Stomach (tissue), 9 donors: ENCODE results near the gene SNRNP40. TPM values are rescaled to one million over a fixed set of nuclear protein-coding genes. Genes with fewer than 3 reads are reported as not detected.

ENCODE experiments used
- DNase-seq, 2 donors: peaks; one replicate each; pipeline versions ENCODE4 v3.0.0 to v3.0.0-alpha.2; 2013 to 2019
- H3K27ac ChIP-seq, 5 donors: fragments of 200-600 bp in 4 of 5; sonication (generic) in 4 of 5; one replicate each; pipeline ENCODE4 v1.5.1; 2013 to 2019; ENCODE audit warnings: mild to moderate bottlenecking in 1 of 5, moderate library complexity in 1 of 5
- H3K27me3 ChIP-seq, 3 donors: fragments of 200-600 bp; sonication (generic); one replicate each; pipeline ENCODE4 v1.5.1; 2017 to 2019; ENCODE audit warnings: mixed run types in 1 of 3
- H3K36me3 ChIP-seq, 4 donors: fragments of 200-600 bp; sonication (generic); 1 replicate in 3 of 4; 2 replicates in 1 of 4; pipeline ENCODE4 v1.5.1; 2016 to 2019
- H3K4me1 ChIP-seq, 4 donors: fragments of 200-600 bp; sonication (generic); one replicate each; pipeline ENCODE4 v1.5.1; 2016 to 2019
- H3K4me3 ChIP-seq, 4 donors: fragments of 200-600 bp; sonication (generic) in 3 of 4; one replicate each; pipeline ENCODE4 v1.5.1; 2016 to 2019; ENCODE audit warnings: mild to moderate bottlenecking in 1 of 4
- H3K9me3 ChIP-seq, 4 donors: fragments of 200-600 bp; sonication (generic); one replicate each; pipeline ENCODE4 v1.5.1; 2016 to 2019
- CTCF ChIP-seq, 7 experiments: fragments of 450-650 bp in 4 of 7; fragments of 200-600 bp in 3 of 7; sonication (generic) in 3 of 7; IDR thresholded peaks; one replicate each; pipeline ENCODE4 v1.5.1; 2016 to 2019; ENCODE audit warnings: antibody characterized with exemption in 7 of 7, control low read depth in 2 of 7, mild to moderate bottlenecking in 1 of 7
- EP300 ChIP-seq: sonication (generic); formaldehyde crosslinking; IDR thresholded peaks from one replicate; pipeline ENCODE4 v1.6.1; 2017; ENCODE audit warnings: antibody characterized with exemption
- POLR2A ChIP-seq, 4 donors: fragments of 450-650 bp; IDR thresholded peaks; one replicate each; pipeline ENCODE4 v1.6.1; 2016; ENCODE audit warnings: antibody characterized with exemption in 4 of 4, control low read depth in 2 of 4, mild to moderate bottlenecking in 1 of 4, moderate library complexity in 1 of 4
- POLR2AphosphoS5 ChIP-seq, 3 donors: sonication (generic); formaldehyde crosslinking; IDR thresholded peaks; one replicate each; pipeline ENCODE4 v1.6.1; 2016; ENCODE audit warnings: antibody characterized with exemption in 3 of 3
- WGBS, 5 donors: extraction: QIAGEN DNeasy Blood & Tissue Kit in 3 of 5; methylation state at CpG; one replicate each; pipeline versions ENCODE4 v1.1.5 to v1.1.7; 2013 to 2018; 5-methylcytosine and 5-hydroxymethylcytosine counted together
- intact Hi-C: fragments of 100-400 bp; cut with DNase I; formaldehyde crosslinking; loops from one replicate; pipeline ENCODE4 v1.15.1; 2023; ENCODE audit warnings: low total_unique reads
- polyA plus RNA-seq, 3 donors: library from polyadenylated mRNA; stranded (reverse); fragments of 200-250 nt; gene quantifications; one replicate each; pipeline ENCODE4 v1.2.3, GENCODE V29; 2013
- total RNA-seq, 5 donors: library from RNA; depleted of rRNA; stranded (reverse); fragments of >200 nt; gene quantifications; one replicate each; pipeline versions ENCODE4 v1.1.0 to v1.2.3, GENCODE V29; 2014 to 2016
- donor health status: healthy with polysubstance abuse.
- donor health status: Bipolar disorder and iron deficiency.
- donor health status: healthy.

Gene SNRNP40
- total and polyA plus RNA-seq, 8 donors = 1.8 to 100 (median 19.5) TPM

- no peak for DNase-seq
- Histone ChIP-seq H3K36me3 (no peaks in the 10 kb centered on the region), H3K27ac (no peak overlapping the region), H3K4me1 (peaks cover 6 to 8% (median 7%) of the 10 kb centered on the region in 4 donors), H3K4me3 (no peak overlapping the region), H3K27me3 (peaks cover 0 to 29% (median 23%) of the 10 kb centered on the region in 3 donors), H3K9me3 (no peaks in the 10 kb centered on the region)
- TF ChIP-seq POLR2A (IDR thresholded peaks at IDR 0.05) (no peak), CTCF (IDR thresholded peaks at IDR 0.05) (no peak)
- WGBS, 5 donors = 65 to 81% (median 74%) methylated on average over 4 of the region's 4 CpGs
- intact Hi-C loops = no loop called here
These were observed 52.3 kb downstream of the SNRNP40 start for GRCh38 chr1:31244326-31244725.

DNA sequence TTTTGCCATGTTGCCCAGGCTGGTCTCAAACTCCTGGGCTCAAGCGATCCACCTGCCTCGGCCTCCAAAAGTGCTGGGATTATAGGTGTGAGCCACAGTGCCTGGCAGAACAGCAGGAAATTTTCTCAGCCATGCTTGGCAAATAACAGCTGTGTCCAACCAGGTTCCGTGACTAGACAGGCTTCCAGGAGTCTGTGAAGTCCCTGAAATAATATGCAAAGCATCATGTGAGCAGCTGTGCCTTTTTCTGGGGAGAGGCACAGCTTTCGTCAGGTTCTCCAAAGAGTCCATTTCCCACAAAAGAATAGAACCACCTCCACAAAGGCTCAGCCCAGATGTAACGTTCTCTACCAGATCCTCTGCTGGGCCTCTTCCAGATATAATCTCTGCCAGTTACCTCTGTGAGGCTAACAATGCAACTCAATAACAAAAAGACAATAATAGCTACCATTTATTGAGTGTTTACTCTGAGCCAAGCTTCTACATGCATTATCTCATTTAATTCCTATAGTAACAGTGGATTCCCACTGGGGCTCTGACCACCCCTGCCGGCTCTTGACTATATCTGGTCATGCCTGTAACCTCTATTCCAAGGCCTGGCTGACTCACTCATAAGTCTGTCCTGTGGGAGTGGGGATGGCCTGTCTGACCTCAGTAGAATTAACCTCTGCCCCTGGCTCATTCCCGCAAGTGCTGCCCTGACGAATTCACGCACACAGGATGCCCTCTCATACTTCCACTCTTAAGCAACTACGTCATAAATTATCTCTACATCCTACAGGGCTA lies 52.9 kb downstream of the SNRNP40 start:
- H3K4me3 ChIP-seq = no peak overlapping the region
- no peaks in the 10 kb centered on the region for H3K9me3 ChIP-seq
- TF ChIP-seq EP300 = no peak
- TF ChIP-seq CTCF (IDR thresholded peaks at IDR 0.05) = no peak
- no peak for TF ChIP-seq POLR2AphosphoS5 (IDR thresholded peaks at IDR 0.05)
- TF ChIP-seq POLR2A (IDR thresholded peaks at IDR 0.05) = no peak
- H3K4me1 ChIP-seq = peaks cover 12 to 15% (median 13%) of the 10 kb centered on the region in 4 donors
- WGBS, 5 donors = 63 to 73% (median 70%) methylated on average over 10 of the region's 10 CpGs
- intact Hi-C loops = no loop called here
- DNase-seq = peak in 1 of 2 donors; percentile 12
- H3K27me3 ChIP-seq = peaks cover 0 to 36% (median 30%) of the 10 kb centered on the region in 3 donors
- H3K36me3 ChIP-seq = no peaks in the 10 kb centered on the region
- H3K27ac ChIP-seq = no peak overlapping the region

DNA sequence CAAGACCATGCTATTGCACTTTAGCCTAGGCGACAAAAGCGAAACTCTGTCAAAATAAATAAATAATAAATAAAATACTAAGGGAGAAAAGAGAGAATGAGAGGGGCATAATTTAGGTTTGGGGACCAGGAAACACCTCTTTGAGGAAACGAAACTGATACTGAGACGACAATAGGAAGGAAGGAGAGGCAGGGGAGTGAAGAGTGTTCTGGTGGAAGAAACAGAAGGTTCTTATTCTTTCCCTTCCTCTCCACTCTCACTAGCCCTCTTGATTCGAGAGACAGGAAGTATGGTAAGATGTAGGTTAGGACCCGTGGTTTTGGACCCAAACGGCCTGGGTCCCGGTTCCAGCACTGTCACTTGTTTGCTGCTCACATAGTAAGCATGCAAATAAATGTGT lies 55.3 kb downstream of the SNRNP40 start:
- no peaks in the 10 kb centered on the region for H3K36me3 ChIP-seq
- DNase-seq = no peak
- H3K27ac ChIP-seq = no peak overlapping the region
- peaks cover 6 to 59% (median 50%) of the 10 kb centered on the region in 3 donors for H3K27me3 ChIP-seq
- intact Hi-C loops = no loop called here
- 69 to 74% (median 70%) methylated on average over 8 of the region's 8 CpGs for WGBS, 5 donors
- H3K9me3 ChIP-seq = no peaks in the 10 kb centered on the region
- TF ChIP-seq POLR2AphosphoS5 (IDR thresholded peaks at IDR 0.05) (no peak), POLR2A (IDR thresholded peaks at IDR 0.05) (no peak), EP300 (no peak), CTCF (IDR thresholded peaks at IDR 0.05) (no peak)
- H3K4me1 ChIP-seq = peaks cover 12 to 16% (median 15%) of the 10 kb centered on the region in 4 donors
- no peak overlapping the region for H3K4me3 ChIP-seq

- peak in 1 of 2 donors; percentile 72 for DNase-seq
- no peaks in the 10 kb centered on the region for H3K36me3 ChIP-seq
- peaks cover 12 to 16% (median 15%) of the 10 kb centered on the region in 4 donors for H3K4me1 ChIP-seq
- peak within 1 kb of the TSS; percentile 31 to 49 (median 38) for H3K4me3 ChIP-seq
- no peak within 1 kb of the TSS for H3K27ac ChIP-seq
- H3K27me3 ChIP-seq = peaks cover 6 to 74% (median 62%) of the 10 kb centered on the region in 3 donors
- intact Hi-C loops = no loop called here
- WGBS, 5 donors = 1 to 3% (median 3%) methylated on average over 10 to 57 of the region's 57 CpGs
- no peak for TF ChIP-seq POLR2AphosphoS5 (IDR thresholded peaks at IDR 0.05)
- no peak for TF ChIP-seq EP300
- no peak for TF ChIP-seq POLR2A (IDR thresholded peaks at IDR 0.05)
- H3K9me3 ChIP-seq = no peaks in the 10 kb centered on the region
These were observed 56.8 kb downstream of the SNRNP40 start, which contains the start of gene NKAIN1 for GRCh38 chr1:31239653-31240241. Gene NKAIN1, minus strand, starts transcription at chr1:31239887. Its CDS starts 340 bp downstream, at chr1:31239547.
